ENCODE measurements around the gene MVK. TPM values are rescaled to one million over a fixed set of nuclear protein-coding genes. Genes with fewer than 3 reads are reported as not detected.
A peak's percentile ranks its signal among the peaks of the same experiment; 100 is the strongest.

Gene MVK
- total and polyA plus RNA-seq, 3 donors from 2014 or later, result 49.8 to 63.6 (median 63.1) TPM

- H3K27me3 ChIP-seq, result no peaks in the 10 kb centered on the region
- H3K4me3 ChIP-seq, result no peak overlapping the region
- intact Hi-C loops (cut with DNase I; ENCODE audit: low total_unique reads), result loop anchor here (5.0 kb wide), 1 partner anchor 172 kb away; no protein-coding TSS in a partner anchor
- no peaks in the 10 kb centered on the region for H3K36me3 ChIP-seq (ENCODE audit: low read depth, missing control alignments)
- 67 to 75% methylated on average over 10 of the region's 10 CpGs for WGBS, 2 donors
- H3K4me1 ChIP-seq, result peaks cover 7% of the 10 kb centered on the region
- H3K9me3 ChIP-seq, result no peaks in the 10 kb centered on the region
- DNase-seq, result no peak
- TF ChIP-seq, protein P1, sequence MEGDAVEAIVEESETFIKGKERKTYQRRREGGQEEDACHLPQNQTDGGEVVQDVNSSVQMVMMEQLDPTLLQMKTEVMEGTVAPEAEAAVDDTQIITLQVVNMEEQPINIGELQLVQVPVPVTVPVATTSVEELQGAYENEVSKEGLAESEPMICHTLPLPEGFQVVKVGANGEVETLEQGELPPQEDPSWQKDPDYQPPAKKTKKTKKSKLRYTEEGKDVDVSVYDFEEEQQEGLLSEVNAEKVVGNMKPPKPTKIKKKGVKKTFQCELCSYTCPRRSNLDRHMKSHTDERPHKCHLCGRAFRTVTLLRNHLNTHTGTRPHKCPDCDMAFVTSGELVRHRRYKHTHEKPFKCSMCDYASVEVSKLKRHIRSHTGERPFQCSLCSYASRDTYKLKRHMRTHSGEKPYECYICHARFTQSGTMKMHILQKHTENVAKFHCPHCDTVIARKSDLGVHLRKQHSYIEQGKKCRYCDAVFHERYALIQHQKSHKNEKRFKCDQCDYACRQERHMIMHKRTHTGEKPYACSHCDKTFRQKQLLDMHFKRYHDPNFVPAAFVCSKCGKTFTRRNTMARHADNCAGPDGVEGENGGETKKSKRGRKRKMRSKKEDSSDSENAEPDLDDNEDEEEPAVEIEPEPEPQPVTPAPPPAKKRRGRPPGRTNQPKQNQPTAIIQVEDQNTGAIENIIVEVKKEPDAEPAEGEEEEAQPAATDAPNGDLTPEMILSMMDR (IDR thresholded peaks at IDR 0.05), result no peak
- no peak for TF ChIP-seq POLR2A (IDR thresholded peaks at IDR 0.05)
- no peak overlapping the region for H3K27ac ChIP-seq
These were observed 21.8 kb downstream of the MVK start for GRCh38 chr12:109595321-109595902.

DNA sequence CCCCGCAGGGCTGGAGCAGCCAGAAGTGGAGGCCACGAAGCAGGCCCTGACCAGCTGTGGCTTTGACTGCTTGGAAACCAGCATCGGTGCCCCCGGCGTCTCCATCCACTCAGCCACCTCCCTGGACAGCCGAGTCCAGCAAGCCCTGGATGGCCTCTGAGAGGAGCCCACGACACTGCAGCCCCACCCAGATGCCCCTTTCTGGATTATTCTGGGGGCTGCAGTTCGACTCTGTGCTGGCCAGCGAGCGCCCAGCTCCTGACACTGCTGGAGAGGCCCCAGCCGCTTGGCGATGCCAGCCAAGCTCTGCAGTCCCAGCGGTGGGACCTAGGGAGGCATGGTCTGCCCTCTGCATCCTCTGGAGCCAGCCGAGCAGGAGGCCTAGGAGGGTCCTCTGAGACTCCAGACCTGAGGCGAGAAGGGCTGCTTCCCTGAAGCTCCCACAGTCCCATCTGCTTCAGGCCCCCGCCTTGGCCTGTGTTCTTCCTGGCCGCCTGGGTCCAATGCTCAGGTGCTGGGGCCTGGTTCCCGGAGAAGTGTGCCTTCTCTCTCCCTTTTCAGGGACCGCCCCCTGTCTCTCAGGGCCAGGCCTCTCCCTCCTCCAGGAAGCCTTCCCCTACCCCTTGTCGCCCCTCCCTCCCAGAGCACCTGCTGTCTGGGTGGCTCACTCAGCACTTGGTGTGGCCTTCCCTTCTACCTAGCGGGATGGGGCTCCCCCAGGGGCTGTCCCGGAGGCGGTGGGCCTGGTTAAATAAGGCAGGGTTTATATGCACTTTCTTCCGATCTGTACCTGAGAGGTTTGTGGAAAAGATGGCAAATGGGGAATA, 23.0 kb downstream of the MVK start:
- Histone ChIP-seq H3K4me1 (peaks cover 7% of the 10 kb centered on the region), H3K27ac (no peak overlapping the region), H3K36me3 (ENCODE audit: low read depth, missing control alignments) (no peaks in the 10 kb centered on the region), H3K9me3 (no peaks in the 10 kb centered on the region), H3K4me3 (no peak overlapping the region), H3K27me3 (no peaks in the 10 kb centered on the region)
- TF ChIP-seq, protein P1 (IDR thresholded peaks at IDR 0.05), result no peak
- TF ChIP-seq POLR2A (IDR thresholded peaks at IDR 0.05), result no peak
- intact Hi-C loops (cut with DNase I; ENCODE audit: low total_unique reads), result loop anchor here (5.0 kb wide), 1 partner anchor 171 kb away; no protein-coding TSS in a partner anchor
- 78 to 97% methylated on average over 9 to 21 of the region's 24 CpGs for WGBS, 2 donors
- no peak for DNase-seq

GRCh38 chr12:109597414-109597794, 23.8 kb downstream of the MVK start:
- H3K9me3 ChIP-seq, result no peaks in the 10 kb centered on the region
- no peak for DNase-seq
- peaks cover 7% of the 10 kb centered on the region for H3K4me1 ChIP-seq
- no peaks in the 10 kb centered on the region for H3K36me3 ChIP-seq (ENCODE audit: low read depth, missing control alignments)
- 35 to 43% methylated on average over 10 to 11 of the region's 11 CpGs for WGBS, 2 donors
- TF ChIP-seq, protein P1 (IDR thresholded peaks at IDR 0.05), result no peak
- no peak for TF ChIP-seq POLR2A (IDR thresholded peaks at IDR 0.05)
- no peaks in the 10 kb centered on the region for H3K27me3 ChIP-seq
- intact Hi-C loops (cut with DNase I; ENCODE audit: low total_unique reads), result loop anchor here (5.0 kb wide), 1 partner anchor 170 kb away; no protein-coding TSS in a partner anchor
- H3K4me3 ChIP-seq, result no peak overlapping the region
- no peak overlapping the region for H3K27ac ChIP-seq

DNA sequence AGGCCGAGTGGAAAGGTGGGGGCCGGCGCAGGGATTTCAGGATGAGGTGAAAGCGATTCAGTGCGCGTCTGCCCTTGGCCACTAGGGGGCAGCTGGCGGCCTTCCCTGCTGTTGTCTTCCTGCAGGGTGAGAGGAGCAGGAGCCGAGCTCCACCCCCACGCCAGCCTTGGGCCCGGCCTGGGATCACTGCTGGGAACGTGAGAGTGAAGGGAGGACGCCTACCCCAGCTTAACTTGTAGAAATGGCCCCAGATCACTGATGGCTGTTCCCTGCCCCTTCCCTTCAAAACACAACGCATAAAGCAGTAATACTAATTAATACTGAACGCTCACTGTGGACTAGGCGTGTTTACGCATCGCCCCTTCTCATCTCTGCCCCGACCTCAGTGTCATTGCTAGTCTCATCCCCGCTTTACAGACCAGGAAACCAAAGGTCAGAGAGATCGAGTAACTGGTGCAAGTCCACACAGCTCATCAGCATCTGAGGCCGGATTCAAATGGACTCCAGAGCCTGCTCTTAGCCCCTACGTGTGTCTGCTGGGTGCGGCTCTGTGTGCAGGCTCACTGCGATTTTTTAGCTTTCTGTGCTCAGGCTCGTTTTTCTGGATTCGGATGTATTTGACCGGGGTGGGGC, 24.3 kb downstream of the MVK start:
- intact Hi-C loops (cut with DNase I; ENCODE audit: low total_unique reads), result loop anchor here (5.0 kb wide), 1 partner anchor 169 kb away; no protein-coding TSS in a partner anchor
- no peak for TF ChIP-seq POLR2A (IDR thresholded peaks at IDR 0.05)
- TF ChIP-seq, protein P1 (IDR thresholded peaks at IDR 0.05), result peak; percentile 96
- no peaks in the 10 kb centered on the region for H3K27me3 ChIP-seq
- no peaks in the 10 kb centered on the region for H3K9me3 ChIP-seq
- H3K27ac ChIP-seq, result no peak overlapping the region
- peak; percentile 95 for DNase-seq
- H3K4me1 ChIP-seq, result peaks cover 7% of the 10 kb centered on the region
- 32 to 41% methylated on average over 15 to 27 of the region's 27 CpGs for WGBS, 2 donors
- H3K4me3 ChIP-seq, result no peak overlapping the region
- no peaks in the 10 kb centered on the region for H3K36me3 ChIP-seq (ENCODE audit: low read depth, missing control alignments)
